Measurements from ENCODE around the gene KRTAP10-10. TPM values are rescaled to one million over a fixed set of nuclear protein-coding genes. Genes with fewer than 3 reads are reported as not detected.
A peak's percentile ranks its signal among the peaks of the same experiment; 100 is the strongest.

Gene KRTAP10-10
- total RNA-seq, 1 donor from 2014 or later, result not detected

DNA sequence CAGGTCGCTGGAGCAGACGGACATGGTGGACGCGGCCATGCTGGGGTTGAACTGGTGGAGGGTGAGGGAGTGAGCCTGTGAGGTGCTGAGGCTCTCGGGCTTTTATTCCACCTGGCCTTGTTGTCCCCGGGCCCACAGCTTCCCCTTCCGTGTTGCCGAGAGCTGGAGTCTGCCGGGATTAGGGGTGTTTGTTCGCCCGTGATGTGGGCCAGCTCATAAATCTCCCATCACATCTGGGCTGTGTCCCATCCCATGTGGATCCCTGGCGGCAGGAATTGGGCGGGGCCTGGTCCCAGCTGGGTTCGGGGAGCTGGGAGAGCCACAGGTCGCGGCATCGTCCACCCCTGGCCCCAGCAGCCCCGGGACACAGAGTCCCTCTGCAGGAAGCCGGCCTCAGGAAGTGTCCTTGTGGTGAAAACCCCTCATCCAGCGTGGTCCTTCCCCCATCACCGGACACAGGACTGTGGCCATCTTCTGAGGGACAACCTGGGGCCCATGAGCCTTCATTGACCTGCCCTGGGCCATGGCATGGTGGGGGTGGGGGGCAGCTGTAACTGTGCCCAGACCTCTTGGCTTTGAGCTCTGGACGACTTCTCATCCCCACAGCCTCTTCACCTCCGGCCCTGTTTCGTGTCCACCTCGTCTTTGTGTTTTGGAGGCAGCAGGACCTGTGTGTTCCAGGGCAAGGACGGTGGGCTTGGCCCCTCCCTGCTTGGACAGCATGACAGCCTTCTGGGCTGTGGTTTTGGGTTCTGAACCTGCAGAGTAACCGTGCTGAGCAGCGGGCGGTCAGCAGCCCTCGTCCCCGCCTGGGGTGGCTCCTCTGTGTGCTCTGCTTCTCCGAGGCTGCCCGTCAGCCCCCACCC is 44.5 kb upstream of the KRTAP10-10 start, which contains the start of gene KRTAP10-6:
KRTAP10-6 (minus strand) TSS at position 60 of the 866 bp plus-strand sequence; CDS start at position 39, 21 bp downstream.
- Mint-ChIP-seq H3K36me3 (no peaks in the 10 kb centered on the region), H3K27me3 (ENCODE audit: low read depth) (peaks cover 1% of the 10 kb centered on the region), H3K9me3 (peaks cover under 1% of the 10 kb centered on the region), H3K27ac (peak within 1 kb of the TSS; percentile 86), H3K4me3 (no peak within 1 kb of the TSS), H3K4me1 (peaks cover 15% of the 10 kb centered on the region)
- DNase-seq (ENCODE audit: low spot score in 2 of 2, unreplicated experiment in 2 of 2), result peak in 1 of 2 experiments; percentile 26
- TF ChIP-seq, protein P1, sequence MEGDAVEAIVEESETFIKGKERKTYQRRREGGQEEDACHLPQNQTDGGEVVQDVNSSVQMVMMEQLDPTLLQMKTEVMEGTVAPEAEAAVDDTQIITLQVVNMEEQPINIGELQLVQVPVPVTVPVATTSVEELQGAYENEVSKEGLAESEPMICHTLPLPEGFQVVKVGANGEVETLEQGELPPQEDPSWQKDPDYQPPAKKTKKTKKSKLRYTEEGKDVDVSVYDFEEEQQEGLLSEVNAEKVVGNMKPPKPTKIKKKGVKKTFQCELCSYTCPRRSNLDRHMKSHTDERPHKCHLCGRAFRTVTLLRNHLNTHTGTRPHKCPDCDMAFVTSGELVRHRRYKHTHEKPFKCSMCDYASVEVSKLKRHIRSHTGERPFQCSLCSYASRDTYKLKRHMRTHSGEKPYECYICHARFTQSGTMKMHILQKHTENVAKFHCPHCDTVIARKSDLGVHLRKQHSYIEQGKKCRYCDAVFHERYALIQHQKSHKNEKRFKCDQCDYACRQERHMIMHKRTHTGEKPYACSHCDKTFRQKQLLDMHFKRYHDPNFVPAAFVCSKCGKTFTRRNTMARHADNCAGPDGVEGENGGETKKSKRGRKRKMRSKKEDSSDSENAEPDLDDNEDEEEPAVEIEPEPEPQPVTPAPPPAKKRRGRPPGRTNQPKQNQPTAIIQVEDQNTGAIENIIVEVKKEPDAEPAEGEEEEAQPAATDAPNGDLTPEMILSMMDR (IDR thresholded peaks at IDR 0.05; ENCODE audit: unreplicated experiment), result no peak

DNA sequence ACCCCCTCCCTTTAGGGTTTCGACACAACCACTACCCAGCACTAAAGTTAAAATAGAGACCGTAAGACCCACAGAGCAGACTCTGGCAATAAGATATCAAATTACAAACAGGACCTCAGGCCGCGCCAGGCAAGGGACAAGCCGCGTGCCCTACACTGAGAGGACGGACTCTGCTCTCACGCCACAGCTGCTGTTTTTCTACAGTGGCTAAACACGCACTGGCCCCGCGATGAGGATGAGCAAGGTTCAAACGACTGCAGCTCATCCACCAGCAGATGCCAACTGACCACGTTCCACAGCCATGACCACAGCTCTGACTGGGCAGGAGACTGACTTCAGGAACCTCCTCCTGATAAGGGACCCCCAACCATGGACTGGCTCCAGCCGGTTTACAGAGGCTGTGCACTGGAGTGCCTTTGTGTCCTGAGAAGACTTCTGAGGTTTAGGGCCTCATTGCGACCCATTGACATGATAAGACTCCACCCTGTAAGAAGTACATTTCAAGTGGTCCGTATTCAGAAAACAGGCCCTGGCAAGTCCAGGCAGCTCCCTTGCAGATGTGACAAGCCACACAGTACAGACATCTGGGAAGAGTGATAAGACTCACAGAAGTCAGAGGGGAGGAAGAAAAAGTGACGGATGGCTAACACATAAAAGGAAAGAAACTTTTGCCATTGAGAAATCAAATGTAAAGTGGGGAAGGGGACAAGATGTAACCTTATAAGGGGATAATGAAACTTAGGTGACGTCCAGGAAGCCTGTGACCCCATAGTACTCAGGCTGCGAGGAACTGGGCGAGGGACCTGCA is 43.4 kb upstream of the KRTAP10-10 start:
- Mint-ChIP-seq H3K9me3 (peaks cover 11% of the 10 kb centered on the region), H3K27me3 (ENCODE audit: low read depth) (no peaks in the 10 kb centered on the region), H3K4me1 (peaks cover 15% of the 10 kb centered on the region), H3K36me3 (peaks cover 2% of the 10 kb centered on the region), H3K27ac (peak overlapping the region; percentile 86), H3K4me3 (no peak overlapping the region)
- DNase-seq (ENCODE audit: low spot score in 2 of 2, unreplicated experiment in 2 of 2), result peak in 1 of 2 experiments; percentile 29
- TF ChIP-seq, protein P1 (IDR thresholded peaks at IDR 0.05; ENCODE audit: unreplicated experiment), result no peak

- TF ChIP-seq, protein P1 (IDR thresholded peaks at IDR 0.05; ENCODE audit: unreplicated experiment), result no peak
- peak in 1 of 2 experiments; percentile 27 for DNase-seq (ENCODE audit: low spot score in 2 of 2, unreplicated experiment in 2 of 2)
- Mint-ChIP-seq H3K4me1 (peaks cover 15% of the 10 kb centered on the region), H3K27ac (peak overlapping the region; percentile 54), H3K36me3 (peaks cover 3% of the 10 kb centered on the region), H3K9me3 (peaks cover 12% of the 10 kb centered on the region), H3K4me3 (no peak overlapping the region), H3K27me3 (ENCODE audit: low read depth) (no peaks in the 10 kb centered on the region)
Observed at GRCh38 chr21:44594406-44594916, 42.7 kb upstream of the KRTAP10-10 start.

DNA sequence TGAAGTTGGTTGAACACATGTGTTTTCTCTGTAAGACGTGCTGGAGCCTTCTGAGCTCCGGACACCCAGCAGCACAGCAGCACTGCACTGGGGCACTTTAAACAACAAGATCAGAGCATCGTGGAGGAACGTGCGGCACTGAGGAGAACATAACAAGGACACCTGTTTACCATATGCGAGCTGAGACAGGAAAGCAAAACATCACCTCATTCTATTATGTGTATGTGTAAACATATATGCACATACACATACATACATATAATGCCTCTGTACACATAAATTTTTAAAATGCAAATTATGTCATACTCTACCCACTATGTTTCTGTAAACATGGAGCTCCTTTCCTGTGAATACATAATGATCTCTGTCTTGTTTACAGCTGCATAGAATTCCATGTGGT is 41.6 kb upstream of the KRTAP10-10 start:
- DNase-seq (ENCODE audit: low spot score in 2 of 2, unreplicated experiment in 2 of 2), result no peak
- Mint-ChIP-seq H3K4me1 (peaks cover 15% of the 10 kb centered on the region), H3K4me3 (no peak overlapping the region), H3K27ac (no peak overlapping the region), H3K27me3 (ENCODE audit: low read depth) (no peaks in the 10 kb centered on the region), H3K9me3 (peaks cover 12% of the 10 kb centered on the region), H3K36me3 (peaks cover 3% of the 10 kb centered on the region)
- TF ChIP-seq, protein P1 (IDR thresholded peaks at IDR 0.05; ENCODE audit: unreplicated experiment), result no peak

- no peak overlapping the region for H3K4me3 Mint-ChIP-seq
- H3K4me1 Mint-ChIP-seq, result peaks cover 15% of the 10 kb centered on the region
- H3K27ac Mint-ChIP-seq, result no peak overlapping the region
- TF ChIP-seq, protein P1 (IDR thresholded peaks at IDR 0.05; ENCODE audit: unreplicated experiment), result no peak
- H3K27me3 Mint-ChIP-seq (ENCODE audit: low read depth), result no peaks in the 10 kb centered on the region
- DNase-seq (ENCODE audit: low spot score in 2 of 2, unreplicated experiment in 2 of 2), result no peak
- H3K36me3 Mint-ChIP-seq, result peaks cover 3% of the 10 kb centered on the region
- peaks cover 12% of the 10 kb centered on the region for H3K9me3 Mint-ChIP-seq
Observed at GRCh38 chr21:44596068-44596725, 41.0 kb upstream of the KRTAP10-10 start.
